Renal cortical epithelial cell (primary cell): ENCODE measurements around the gene CSF2RB. TPM values are rescaled to one million over a fixed set of nuclear protein-coding genes. Genes with fewer than 3 reads are reported as not detected.
A peak's percentile ranks its signal among the peaks of the same experiment; 100 is the strongest.
"Not testable (repeated sequence)": the region's sequence is repeated elsewhere in the genome, so short reads cannot be mapped to it uniquely, and the experiment has no call there.

ENCODE experiments used
- DNase-seq: peaks from one replicate; pipeline ENCODE4 v3.0.0-alpha.2; 2011; ENCODE audit warnings: low read depth
- total RNA-seq: library from RNA; depleted of rRNA; stranded (reverse); fragments of >200 nt; gene quantifications from 2 replicates; pipeline ENCODE4 v1.2.3, GENCODE V29; 2014

The CSF2RB gene
- total RNA-seq, 1 donor from 2014 or later, result under 0.01 TPM

- no peak for DNase-seq
Observed at GRCh38 chr22:36966851-36967540, 53.6 kb downstream of the CSF2RB start.

GRCh38 chr22:36968249-36968964, 55.0 kb downstream of the CSF2RB start:
- DNase-seq, result no peak

- DNase-seq, result no peak
Observed at GRCh38 chr22:36971341-36972125, 58.1 kb downstream of the CSF2RB start.

- DNase-seq, result no peak
Observed at GRCh38 chr22:36976606-36977005, 63.2 kb downstream of the CSF2RB start.

GRCh38 chr22:36977401-36977861, 64.0 kb downstream of the CSF2RB start:
- DNase-seq, result peak; percentile 2

- DNase-seq, result peak; percentile 62
Observed at GRCh38 chr22:36977947-36978660, 64.7 kb downstream of the CSF2RB start.

- DNase-seq, result no peak
Observed at GRCh38 chr22:36979016-36979910, 65.8 kb downstream of the CSF2RB start.

GRCh38 chr22:36981247-36981775, 67.9 kb downstream of the CSF2RB start:
- no peak for DNase-seq

GRCh38 chr22:36982136-36982535, 68.7 kb downstream of the CSF2RB start:
- no peak for DNase-seq

- DNase-seq, result no peak
Observed at GRCh38 chr22:36985211-36985889, 71.9 kb downstream of the CSF2RB start.

- no peak for DNase-seq
Observed at GRCh38 chr22:36986242-36986821, 72.9 kb downstream of the CSF2RB start.

- no peak for DNase-seq
Observed at GRCh38 chr22:36988075-36988832, 74.8 kb downstream of the CSF2RB start.

GRCh38 chr22:36989012-36989411, 75.6 kb downstream of the CSF2RB start:
- not testable (repeated sequence) for DNase-seq

Other genes starting within 250 kb of the CSF2RB start
- not detected in 2 replicates for gene CACNG2, start 209.9 kb upstream of the CSF2RB start, total RNA-seq
- 10.3 and 12.2 TPM in 2 replicates for gene IFT27, start 137.5 kb upstream of the CSF2RB start, total RNA-seq
- gene PVALB, start 96.6 kb upstream of the CSF2RB start, total RNA-seq, result not detected in 2 replicates
- not detected in 2 replicates for gene NCF4, start 52.6 kb upstream of the CSF2RB start, total RNA-seq
- 39.2 and 81.8 TPM in 2 replicates for gene TST, start 105.8 kb downstream of the CSF2RB start, total RNA-seq
- gene MPST, start 106.1 kb downstream of the CSF2RB start, total RNA-seq, result 75.5 and 129 TPM in 2 replicates
- 18.1 and 31.5 TPM in 2 replicates for gene KCTD17, start 138.1 kb downstream of the CSF2RB start, total RNA-seq
- gene TMPRSS6, start 196.1 kb downstream of the CSF2RB start, total RNA-seq, result not detected in 2 replicates
- not detected in 2 replicates for gene IL2RB, start 236.3 kb downstream of the CSF2RB start, total RNA-seq